HL-60/S4 (cell line): ENCODE results near the gene IFIT1.
"Not testable (repeated sequence)": the region's sequence is repeated elsewhere in the genome, so short reads cannot be mapped to it uniquely, and the experiment has no call there.

Experiments
- in situ Hi-C: fragments of 300-500 bp; cut with MboI; formaldehyde crosslinking; loops from 2 replicates; pipeline ENCODE4 v1.14.3; 2022; ENCODE audit warnings: low sequenced_read_pairs

The IFIT1 gene

DNA sequence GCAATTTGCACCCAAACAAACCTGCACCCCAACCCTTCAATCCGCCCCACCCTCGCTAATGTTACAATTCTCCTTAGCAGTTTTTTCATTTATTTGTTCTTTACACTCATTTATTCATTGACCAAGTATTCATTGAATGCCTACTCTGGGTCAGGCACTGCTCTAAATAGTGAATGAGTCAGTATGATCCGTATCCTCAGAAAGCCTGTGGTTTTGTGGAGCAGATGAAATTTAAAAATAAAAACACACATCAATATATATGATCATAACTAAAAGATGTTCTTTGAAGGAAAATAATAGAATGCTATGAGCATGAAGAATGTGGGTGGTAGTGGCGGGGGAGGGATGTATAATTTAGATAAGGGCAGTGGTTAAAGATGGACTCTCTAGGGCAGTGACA, 35.2 kb downstream of the IFIT1 start:
- in situ Hi-C loops: loop anchor here (10.0 kb wide), 1 partner anchor 127 kb away; no protein-coding TSS in a partner anchor

DNA sequence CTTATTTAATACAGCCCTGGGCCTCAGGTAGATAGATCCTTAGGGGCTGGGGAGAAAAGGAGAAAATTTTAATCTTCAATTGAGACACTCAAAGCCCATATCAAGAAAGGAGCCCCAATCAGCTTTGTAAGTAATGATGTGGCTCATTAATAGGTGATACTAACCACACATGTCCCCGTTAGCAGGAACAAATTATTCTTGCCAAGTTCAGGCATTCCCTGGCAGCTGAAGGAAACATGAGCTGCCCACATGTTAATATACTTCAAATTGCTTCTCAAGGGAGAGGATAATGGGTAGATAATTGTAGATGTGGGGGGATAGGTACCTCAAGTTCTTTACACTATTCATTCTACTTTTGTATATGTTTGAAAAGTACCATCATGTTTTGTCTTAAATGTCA, 36.5 kb downstream of the IFIT1 start:
- in situ Hi-C loops: loop anchor here (10.0 kb wide), 1 partner anchor 126 kb away; no protein-coding TSS in a partner anchor

DNA sequence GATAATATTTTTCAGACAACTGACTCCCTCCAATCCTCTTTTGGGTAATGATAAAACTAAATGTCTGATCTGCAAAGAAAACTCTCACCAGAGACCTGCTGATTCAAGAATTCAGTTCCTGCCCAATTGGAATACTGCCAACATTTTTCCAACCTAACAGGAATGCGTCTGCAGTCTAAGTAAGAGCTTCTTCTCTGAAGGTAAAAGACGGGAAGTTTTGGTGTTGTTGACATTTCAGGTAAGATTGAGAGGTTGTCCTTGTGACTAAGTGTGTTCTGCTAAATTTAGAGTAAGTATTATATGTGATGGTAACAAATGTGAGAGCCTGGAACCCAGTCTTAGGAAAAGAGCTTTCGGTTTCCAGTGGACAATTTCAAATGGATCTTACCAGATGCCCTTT, 39.6 kb downstream of the IFIT1 start:
- in situ Hi-C loops: no loop called here

DNA sequence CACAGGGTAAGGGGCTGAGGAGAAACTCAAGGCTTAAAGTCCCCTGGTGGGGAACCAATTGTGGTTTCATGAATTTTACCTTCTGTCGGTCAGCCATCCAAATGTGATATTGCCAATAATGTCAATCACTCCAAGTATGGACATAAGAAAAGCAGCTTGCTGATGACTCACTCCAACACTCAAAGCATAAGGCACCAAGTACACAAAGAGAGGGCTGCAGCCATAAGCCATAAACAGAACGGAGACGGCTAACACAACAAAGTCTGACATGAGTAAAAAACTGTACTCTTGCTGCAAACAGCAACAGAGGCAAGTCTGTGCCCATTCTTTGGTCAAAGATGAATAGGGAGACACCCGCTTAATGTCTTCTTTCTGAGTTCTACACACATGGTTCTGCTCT, 46.1 kb downstream of the IFIT1 start:
- in situ Hi-C loops: no loop called here

DNA sequence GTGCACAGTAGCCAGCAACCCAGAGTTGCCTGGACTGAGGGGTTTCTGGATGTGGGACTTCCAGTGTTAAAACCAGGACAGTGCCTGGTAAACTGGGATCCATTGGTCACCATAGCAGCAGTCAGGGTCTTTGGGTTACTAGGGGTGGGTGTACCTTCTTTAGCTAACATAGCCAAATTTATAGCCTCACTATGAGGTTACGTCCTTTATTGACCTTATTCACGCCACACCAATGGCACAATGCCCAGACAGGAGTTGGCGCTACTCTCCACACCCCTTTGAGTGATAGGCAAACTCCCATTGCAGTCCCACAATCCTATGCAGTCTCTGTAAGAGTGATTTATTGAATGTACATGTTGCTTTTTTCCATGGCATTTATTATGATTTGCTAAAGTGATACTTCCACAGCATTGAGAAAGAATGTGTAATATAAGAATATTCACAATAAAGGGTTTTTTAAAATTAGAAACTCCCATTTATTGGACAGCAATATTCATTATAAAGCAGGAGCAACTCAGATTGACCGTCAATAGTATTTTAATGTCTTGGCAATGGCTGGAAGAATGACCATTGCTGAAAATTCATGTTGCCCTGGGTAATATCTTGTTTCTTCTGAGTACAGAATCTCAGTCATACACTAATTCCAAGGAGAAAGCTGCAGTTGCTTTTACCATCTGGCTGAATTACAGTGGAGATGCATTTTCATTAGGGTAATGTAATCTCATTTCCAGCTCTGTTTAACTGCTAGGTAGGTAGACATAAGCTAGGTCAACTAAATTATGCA, 48.0 kb downstream of the IFIT1 start:
- in situ Hi-C loops: no loop called here

DNA sequence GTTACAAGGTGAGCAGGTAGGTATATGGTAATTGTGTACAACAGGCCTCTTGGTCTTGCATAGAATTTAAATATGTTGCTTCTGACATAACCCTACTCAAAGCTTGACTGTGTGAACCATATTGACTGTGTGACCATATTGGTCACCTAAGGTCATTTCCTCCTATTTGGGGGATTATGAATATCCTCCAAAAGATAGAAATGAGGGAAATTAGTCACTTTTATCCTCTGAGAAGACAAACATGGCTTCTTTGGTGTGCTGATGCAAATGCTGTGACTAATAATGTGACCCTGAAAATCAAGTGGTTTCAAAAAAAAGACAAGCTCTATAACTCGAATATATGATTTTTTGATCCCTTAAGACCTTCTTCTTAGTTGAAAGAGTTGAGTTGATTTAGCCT, 49.9 kb downstream of the IFIT1 start:
- in situ Hi-C loops: no loop called here

DNA sequence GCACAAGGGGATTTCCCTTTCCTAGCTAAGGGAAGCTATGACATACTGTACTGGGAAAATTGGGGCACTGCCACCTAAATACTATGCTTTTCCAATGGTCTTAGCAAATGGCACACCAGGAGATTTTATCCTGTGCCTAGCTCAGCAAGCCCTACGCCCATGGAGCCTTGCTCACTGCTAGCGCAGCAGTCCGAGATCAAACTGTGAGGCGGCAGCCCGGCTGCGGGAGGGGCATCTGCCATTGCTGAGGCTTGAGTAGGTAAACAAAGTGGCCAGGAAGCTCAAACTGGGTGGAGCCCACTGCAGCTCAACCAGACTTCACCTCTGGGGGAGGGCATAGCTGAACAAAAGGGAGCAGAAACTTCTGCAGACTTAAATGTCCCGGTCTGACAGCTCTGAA, 52.4 kb downstream of the IFIT1 start:
- in situ Hi-C loops: not testable (repeated sequence)

DNA sequence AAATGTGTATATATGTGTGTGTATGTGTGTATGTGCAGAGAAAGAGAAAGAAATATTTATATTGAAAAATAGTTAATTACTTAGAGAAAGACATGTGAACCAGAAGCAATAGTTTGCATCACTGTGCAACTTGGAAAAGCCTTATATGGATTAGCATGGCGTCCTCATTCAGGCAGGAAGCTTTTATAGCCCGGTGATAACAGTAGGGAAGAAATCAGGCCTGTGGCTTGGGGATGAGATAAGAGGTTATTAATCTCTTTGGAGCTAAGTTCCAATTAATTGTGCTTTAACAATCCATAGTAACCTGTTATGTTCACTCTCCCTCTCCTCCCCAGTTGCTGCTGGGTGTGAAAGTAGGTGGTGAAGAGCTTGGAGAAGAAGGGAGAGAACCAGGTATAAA, 58.5 kb downstream of the IFIT1 start:
- in situ Hi-C loops: no loop called here

DNA sequence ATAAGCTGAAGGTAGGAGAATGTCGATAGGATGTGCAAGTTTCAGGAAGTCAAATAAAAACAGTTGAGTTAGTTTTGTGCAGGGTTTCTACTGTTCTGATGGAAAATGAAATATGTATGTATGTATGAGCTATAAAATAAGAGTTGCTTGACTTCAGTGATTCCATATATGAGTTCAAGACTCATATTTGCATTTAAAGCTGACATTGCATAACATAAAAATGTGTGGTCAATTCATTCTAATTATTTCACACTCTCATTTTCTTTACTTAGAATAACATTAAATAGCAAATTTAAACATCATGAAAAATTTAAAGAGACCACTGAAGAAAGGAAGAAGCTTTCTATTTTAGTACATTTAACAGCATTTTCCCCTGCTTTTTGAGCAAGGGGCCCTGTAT, 59.8 kb downstream of the IFIT1 start:
- in situ Hi-C loops: no loop called here

DNA sequence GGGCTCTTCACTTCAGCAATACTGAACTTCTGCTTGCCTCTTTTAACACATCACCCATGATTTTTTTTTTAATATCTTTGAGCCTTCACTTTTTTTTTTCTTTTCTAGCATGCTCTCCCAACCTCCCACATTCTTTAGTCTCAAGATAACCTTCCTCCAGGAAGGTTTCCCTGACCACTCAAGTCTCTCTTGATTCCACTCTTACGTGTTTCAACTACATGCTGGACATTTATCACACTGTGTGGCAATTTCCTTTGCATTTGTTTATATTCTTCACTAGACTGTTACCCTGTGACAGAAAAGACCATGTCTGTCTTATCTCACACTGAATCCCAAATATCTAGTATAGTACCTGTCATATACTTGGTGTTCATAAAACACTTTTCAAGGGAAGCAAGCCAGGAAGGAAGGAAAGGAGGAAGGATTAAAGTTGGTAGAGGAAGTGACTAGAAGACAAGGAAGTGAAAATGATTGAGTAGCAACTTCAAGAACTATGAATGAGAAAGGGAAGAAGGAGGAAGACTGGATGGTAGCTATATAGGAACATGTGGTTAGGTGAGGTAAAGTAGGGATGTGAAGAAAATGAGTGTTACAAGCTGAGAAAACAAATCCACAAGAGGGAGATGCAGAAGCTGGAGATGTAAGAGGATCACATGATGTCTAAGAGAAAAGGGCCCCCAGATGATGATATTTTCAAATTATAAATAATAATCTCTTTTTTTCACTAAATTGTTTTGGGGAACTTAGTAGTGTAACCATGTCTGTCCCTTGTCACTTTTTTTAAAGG, 62.3 kb downstream of the IFIT1 start:
- in situ Hi-C loops: no loop called here
